GM19328 (cell line): ENCODE data around the gene NPSR1.
"Not testable (repeated sequence)": the region's sequence is repeated elsewhere in the genome, so short reads cannot be mapped to it uniquely, and the experiment has no call there.

Source experiments
- ATAC-seq: cut with Tn5 transposase; IDR thresholded peaks from one replicate; pipeline ENCODE4 v1.9.1; 2021; ENCODE audit warnings: mild to moderate bottlenecking, moderate library complexity; ENCODE audit not compliant: unreplicated experiment

NPSR1 gene, protein sequence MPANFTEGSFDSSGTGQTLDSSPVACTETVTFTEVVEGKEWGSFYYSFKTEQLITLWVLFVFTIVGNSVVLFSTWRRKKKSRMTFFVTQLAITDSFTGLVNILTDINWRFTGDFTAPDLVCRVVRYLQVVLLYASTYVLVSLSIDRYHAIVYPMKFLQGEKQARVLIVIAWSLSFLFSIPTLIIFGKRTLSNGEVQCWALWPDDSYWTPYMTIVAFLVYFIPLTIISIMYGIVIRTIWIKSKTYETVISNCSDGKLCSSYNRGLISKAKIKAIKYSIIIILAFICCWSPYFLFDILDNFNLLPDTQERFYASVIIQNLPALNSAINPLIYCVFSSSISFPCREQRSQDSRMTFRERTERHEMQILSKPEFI

GRCh38 chr7:34657632-34658268 is at the start of gene NPSR1:
Gene NPSR1 (plus strand): TSS chr7:34658218. CDS start chr7:34658413, 195 bp downstream.
- no peak for ATAC-seq

DNA sequence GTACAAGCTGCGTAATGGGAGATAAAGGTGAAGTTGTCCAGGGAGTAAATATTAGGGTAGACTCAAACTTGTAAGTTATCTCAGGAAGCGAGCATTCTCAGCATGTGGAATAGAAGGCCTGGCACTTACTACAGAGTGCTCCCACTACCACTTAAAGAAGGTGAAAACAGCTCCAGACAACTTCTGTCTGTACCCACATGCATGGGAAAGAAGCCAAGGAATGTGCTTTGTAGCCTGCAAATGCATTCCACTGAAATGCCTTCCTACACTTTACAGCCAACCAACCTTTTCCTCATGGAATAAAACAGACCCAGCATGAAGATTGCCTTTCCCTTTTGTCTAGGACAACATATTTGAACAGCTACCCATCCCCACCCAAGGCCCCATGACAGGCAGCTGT is 45.4 kb upstream of the NPSR1 start:
- ATAC-seq = no peak

GRCh38 chr7:34620425-34620824 is 37.6 kb upstream of the NPSR1 start:
- ATAC-seq = no peak

DNA sequence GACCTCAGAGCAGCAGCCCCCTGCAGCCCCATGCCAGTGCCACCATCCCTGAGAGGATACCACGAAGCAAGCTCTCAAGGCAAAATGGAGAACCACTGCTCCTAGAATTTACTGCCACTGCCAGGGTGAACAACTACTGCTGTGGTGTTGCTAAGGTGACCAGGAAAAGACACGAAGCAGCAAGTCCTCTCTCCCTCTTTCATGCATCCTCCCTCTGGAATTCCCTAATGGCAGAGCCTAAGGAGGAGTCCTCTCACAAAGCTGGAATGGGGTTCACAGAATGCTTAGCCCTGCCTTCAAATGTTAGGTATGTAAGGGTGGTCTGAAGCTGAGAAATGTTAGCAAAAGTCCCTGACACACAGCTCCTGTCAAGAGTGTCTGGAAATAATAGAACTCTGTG is 35.8 kb upstream of the NPSR1 start:
- ATAC-seq = no peak

GRCh38 chr7:34622771-34623250 is 35.2 kb upstream of the NPSR1 start:
- no peak for ATAC-seq

DNA sequence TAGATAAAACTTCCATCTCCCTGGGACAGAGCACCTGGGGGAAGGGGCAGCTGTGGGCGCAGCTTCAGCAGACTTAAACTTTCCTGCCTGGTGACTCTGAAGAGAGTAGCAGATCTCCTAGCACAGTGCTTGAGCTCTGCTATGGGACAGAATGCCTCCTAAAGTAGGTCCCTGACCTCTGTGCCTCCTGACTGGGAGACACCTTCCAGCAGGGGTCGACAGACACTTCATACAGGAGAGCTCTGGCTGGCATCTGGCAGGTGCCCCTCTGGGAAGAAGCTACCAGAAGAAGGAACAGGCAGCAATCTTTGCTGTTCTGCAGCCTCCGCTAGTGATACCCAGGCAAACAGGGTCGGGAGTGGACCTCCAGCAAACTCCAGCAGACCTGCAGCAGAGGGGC is 29.4 kb upstream of the NPSR1 start:
- ATAC-seq = not testable (repeated sequence)

GRCh38 chr7:34652809-34653208 is 5.2 kb upstream of the NPSR1 start:
- no peak for ATAC-seq

DNA sequence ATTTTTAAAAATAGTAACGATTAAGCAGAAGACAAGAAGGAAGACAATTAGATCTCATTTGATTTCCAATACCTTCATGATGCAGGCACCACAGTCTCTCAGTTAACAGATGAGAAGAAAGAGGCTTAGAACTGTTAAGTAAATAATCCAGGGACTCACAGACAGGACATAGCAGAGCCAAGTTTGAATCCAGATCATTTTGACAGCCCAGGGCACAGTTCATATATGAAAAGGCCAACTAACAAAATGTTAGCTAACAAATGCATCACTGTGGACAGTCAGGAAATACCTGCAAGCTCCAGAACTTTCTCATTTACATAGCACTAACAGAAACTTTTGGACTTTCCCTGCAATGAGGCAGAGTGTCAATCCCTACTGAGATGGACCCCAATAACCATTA is 4.2 kb upstream of the NPSR1 start:
- no peak for ATAC-seq

DNA sequence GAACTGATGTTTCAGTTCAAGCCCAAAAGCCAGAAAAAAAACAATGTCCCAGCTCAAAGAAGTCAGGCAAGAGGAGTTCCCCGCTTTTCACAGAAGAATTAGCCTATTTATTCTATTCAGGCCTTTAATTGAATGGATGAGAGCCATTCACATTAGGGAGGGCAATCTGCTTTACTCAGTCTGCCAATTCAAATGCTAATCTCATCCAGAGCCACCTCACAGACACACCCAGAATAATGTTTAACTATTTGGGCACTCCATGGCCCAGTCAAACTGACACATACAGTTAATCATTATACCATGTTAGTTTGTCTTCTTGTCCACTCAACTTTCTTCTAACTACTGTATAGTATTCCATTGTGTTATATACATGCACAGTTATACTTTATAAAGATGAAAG is 2.6 kb upstream of the NPSR1 start:
- no peak for ATAC-seq

DNA sequence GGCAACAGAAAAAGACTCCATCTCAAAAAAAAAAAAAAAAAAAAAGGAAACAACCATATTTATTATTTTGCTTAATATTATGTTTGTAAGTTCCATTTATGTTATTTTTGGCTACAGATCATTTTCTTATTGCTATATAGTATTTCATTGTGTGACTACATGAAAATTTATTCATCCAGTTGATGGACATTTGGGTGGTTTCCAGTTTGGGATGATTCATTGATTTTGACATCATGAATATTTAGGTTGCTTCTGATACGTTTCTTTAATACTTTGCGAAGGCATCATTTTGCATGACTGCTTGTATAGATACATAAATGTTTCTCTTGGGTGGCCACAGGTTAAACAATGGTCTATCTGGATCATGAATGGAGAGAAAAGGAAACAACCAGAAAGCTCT is 2.0 kb upstream of the NPSR1 start:
- no peak for ATAC-seq

GRCh38 chr7:34659472-34660075 is 1.6 kb downstream of the NPSR1 start:
- no peak for ATAC-seq

DNA sequence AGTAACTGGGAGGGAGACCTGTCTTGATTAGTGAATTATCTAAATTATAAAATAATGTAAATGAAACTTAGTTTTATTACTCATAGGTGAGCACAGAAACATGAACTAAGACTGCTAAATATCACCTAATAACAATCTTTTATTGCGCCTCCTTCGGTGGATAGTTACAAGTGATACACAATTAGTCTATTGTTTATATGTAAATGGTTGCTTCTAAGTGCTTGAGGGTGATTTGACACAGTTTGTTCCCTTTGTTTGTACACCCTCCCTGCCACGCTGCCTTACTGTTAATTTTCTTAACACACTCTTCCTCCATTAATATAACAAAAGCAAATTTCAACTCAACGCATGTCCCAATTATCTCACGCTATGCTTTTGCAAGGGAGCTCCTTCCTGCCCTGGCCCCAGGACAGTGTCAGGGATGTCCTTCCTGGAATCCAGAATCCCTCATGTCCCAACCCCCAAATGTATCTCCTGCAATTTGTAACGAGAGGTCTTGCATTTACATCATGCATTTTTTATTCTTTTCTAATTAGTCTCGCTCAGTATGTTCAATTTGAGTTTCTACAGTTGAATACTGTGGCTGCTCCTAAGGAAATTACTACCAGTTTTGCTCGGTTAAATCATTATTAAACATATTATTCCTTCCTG is 4.2 kb downstream of the NPSR1 start:
- ATAC-seq = no peak

DNA sequence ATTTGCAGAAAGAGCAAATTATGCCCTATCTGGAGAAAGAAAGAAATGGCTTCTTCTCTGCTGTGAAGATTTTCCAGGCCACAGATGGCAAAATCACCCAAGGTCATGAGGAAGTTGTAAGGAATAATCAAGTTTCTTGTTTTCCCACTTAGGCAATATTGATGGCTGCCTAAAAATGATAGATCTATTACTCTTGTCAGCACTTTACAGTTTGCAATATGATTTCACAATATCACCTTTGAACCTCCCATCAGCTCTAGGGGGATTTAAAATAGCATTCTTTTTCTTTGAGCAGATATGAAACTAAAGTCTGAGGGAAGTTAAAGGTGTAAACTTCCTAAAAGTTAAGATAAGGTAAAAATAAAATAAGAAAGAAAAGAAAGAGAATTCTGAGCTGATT is 6.7 kb downstream of the NPSR1 start:
- ATAC-seq = no peak

DNA sequence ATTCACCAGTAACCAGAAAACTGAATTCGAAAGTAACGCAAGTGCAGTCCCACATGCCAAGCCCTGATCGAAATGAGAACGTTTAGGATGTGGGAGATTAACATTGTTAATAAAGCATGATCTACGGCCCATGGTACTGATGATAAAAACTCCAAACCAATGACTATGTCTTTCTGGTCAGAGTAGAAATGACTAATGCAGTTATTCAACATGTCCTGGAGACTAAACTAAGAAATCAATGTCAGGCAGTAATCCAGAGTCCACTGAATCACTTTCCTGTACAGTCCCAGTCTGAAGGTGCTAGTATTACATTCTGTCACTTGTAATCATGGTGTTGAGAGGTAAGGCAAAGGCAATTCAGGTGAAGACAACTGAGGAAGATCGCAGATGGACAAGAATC is 14.4 kb downstream of the NPSR1 start:
- ATAC-seq = no peak

DNA sequence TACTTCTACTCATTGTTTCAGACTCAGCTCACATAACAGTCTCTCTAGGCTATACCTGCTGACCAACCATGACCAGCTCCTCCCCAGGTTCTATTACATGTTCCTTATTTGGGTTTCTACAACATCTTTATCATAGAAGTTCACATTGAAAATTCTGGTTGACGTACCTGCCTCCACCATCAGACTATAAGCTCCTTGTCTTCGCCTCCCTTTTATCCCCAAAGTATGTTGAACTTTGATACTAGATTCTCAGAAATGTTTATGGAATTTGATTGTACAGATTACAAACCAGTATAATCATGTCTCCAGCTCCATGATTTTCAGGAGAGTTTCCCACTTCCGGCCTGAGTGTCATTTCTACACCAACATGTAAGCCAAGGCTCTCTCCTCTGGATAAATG is 15.0 kb downstream of the NPSR1 start:
- ATAC-seq = no peak

DNA sequence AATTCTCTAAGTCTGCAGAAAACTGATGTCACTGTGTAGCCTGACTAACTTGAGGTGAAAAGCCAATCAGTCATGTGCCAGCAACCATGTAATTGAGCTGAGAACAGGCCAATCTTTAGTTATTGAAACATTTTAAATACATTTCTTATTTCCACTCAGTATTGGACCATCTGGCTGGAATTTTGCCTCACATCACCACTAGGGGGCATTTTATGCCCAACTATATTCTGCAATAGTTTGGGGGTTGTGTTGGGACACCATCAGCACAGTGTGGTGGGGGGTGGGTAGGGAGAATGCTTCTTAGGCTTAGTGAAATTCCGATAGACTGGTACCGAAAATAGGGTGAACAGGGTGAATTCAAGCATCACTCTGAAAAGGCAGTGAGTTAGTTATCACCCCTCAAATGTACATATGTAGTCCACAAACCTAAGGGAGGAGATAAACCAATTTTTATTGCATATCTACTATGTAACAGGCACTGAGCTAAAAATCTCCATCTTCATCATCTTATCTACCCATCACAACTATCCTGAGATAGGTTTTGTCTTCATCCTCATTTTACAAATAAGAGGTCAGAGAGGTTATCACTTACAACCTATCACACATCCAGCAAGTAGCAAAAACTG is 17.8 kb downstream of the NPSR1 start:
- ATAC-seq = no peak

- ATAC-seq = no peak
Observed at GRCh38 chr7:34677491-34677890, 19.5 kb downstream of the NPSR1 start.

GRCh38 chr7:34687529-34687928 is 29.5 kb downstream of the NPSR1 start:
- ATAC-seq = no peak

DNA sequence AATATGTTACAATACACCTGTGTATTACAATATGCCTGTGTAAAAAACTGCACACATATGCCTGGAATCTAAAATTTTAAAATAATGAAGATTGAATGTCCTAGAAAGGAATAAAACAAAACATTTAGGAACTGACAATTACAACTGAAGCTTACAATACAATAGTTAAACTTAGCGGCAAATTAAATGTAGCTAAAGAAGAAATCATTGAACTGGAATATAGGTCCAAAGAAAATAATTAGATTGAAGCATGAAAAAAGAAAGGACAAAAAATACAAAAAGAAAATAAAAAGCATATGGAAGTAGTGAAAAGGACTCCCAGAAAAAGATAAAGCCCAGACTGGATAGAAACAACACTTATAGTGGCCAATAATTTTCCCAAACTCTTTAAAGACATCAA is 38.4 kb downstream of the NPSR1 start:
- ATAC-seq = no peak

- ATAC-seq = no peak
Observed at GRCh38 chr7:34709771-34710170, 51.8 kb downstream of the NPSR1 start.

- ATAC-seq = no peak
Observed at GRCh38 chr7:34718867-34719266, 60.8 kb downstream of the NPSR1 start.
